Measurements from ENCODE around the gene DYNC2I2. TPM values are rescaled to one million over a fixed set of nuclear protein-coding genes. Genes with fewer than 3 reads are reported as not detected.

DYNC2I2 gene
- total RNA-seq, 1 donor from 2014 or later, result 37.3 TPM

GRCh38 chr9:128619127-128619526, 37.5 kb downstream of the DYNC2I2 start:
- ATAC-seq (no peak), DNase-seq (no peak)
- H3K27me3 ChIP-seq (ENCODE audit: low read depth), result no peaks in the 10 kb centered on the region
- H3K36me3 ChIP-seq, result peaks cover 100% of the 10 kb centered on the region
- no peak overlapping the region for H3K4me3 ChIP-seq
- no peak overlapping the region for H3K27ac ChIP-seq
- no peaks in the 10 kb centered on the region for H3K4me1 ChIP-seq
- intact Hi-C loops (cut with DNase I), result no loop called here
- TF ChIP-seq CTCF (IDR thresholded peaks at IDR 0.05), result no peak
- H3K9me3 ChIP-seq, result no peaks in the 10 kb centered on the region

- H3K36me3 ChIP-seq, result peaks cover 100% of the 10 kb centered on the region
- intact Hi-C loops (cut with DNase I), result no loop called here
- H3K27me3 ChIP-seq (ENCODE audit: low read depth), result no peaks in the 10 kb centered on the region
- no peak for TF ChIP-seq CTCF (IDR thresholded peaks at IDR 0.05)
- no peaks in the 10 kb centered on the region for H3K9me3 ChIP-seq
- no peak overlapping the region for H3K4me3 ChIP-seq
- DNase-seq (no peak), ATAC-seq (no peak)
- no peak overlapping the region for H3K27ac ChIP-seq
- no peaks in the 10 kb centered on the region for H3K4me1 ChIP-seq
These were observed 38.7 kb downstream of the DYNC2I2 start for GRCh38 chr9:128617943-128618342.

DNA sequence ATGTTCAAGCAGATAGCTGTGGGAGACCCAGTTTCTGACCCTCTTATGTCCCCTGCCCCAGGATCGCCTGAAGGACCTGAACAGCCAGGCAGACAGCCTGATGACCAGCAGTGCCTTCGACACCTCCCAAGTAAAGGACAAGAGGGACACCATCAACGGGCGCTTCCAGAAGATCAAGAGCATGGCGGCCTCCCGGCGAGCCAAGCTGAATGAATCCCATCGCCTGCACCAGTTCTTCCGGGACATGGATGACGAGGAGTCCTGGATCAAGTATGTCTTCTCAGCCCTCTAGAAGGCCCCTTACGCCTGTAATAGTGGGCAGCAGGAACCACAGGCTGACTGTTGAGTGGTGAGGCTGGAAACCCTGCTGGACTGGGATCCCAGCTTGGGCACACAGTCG, 41.1 kb downstream of the DYNC2I2 start:
- H3K36me3 ChIP-seq, result peaks cover 100% of the 10 kb centered on the region
- no peaks in the 10 kb centered on the region for H3K27me3 ChIP-seq (ENCODE audit: low read depth)
- TF ChIP-seq CTCF (IDR thresholded peaks at IDR 0.05), result no peak
- no peaks in the 10 kb centered on the region for H3K9me3 ChIP-seq
- DNase-seq, result no peak
- no peak overlapping the region for H3K27ac ChIP-seq
- no peak for ATAC-seq
- H3K4me1 ChIP-seq, result no peaks in the 10 kb centered on the region
- no peak overlapping the region for H3K4me3 ChIP-seq
- intact Hi-C loops (cut with DNase I), result no loop called here

DNA sequence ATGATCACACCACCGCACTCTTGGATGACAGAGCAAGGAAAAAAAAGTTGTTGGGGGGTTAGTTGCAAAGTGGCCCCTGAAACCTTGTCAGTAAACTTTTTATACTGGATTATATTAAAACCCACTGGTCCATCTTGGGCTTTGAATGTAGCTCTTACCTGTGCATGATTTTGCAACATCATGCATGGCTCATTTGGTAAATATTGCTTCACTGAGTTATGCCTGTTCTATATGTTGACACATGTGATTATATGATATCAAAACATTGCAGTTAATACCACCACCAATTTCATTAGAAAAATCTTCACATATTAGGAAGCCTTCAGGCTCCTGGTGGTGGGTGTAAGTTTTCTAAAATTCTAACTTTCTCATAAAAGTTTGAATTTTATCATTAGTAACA, 41.9 kb downstream of the DYNC2I2 start:
- H3K27me3 ChIP-seq (ENCODE audit: low read depth), result no peaks in the 10 kb centered on the region
- TF ChIP-seq CTCF (IDR thresholded peaks at IDR 0.05), result no peak
- H3K9me3 ChIP-seq, result no peaks in the 10 kb centered on the region
- intact Hi-C loops (cut with DNase I), result no loop called here
- H3K4me1 ChIP-seq, result no peaks in the 10 kb centered on the region
- no peak for DNase-seq
- no peak overlapping the region for H3K4me3 ChIP-seq
- no peak for ATAC-seq
- H3K36me3 ChIP-seq, result peaks cover 100% of the 10 kb centered on the region
- no peak overlapping the region for H3K27ac ChIP-seq

GRCh38 chr9:128611600-128612394, 44.9 kb downstream of the DYNC2I2 start:
- Histone ChIP-seq H3K27me3 (ENCODE audit: low read depth) (no peaks in the 10 kb centered on the region), H3K9me3 (no peaks in the 10 kb centered on the region), H3K4me1 (no peaks in the 10 kb centered on the region), H3K36me3 (peaks cover 100% of the 10 kb centered on the region), H3K27ac (no peak overlapping the region), H3K4me3 (no peak overlapping the region)
- TF ChIP-seq CTCF (IDR thresholded peaks at IDR 0.05), result no peak
- ATAC-seq, result no peak
- intact Hi-C loops (cut with DNase I), result no loop called here
- DNase-seq, result no peak

Measured in lower lobe of right lung (tissue), 2 donors.